ENCODE measurements around the gene TMEM138.

- no peak for TF ChIP-seq POLR2A (IDR thresholded peaks at IDR 0.05)
- TF ChIP-seq CTCF (IDR thresholded peaks at IDR 0.05), result no peak
Observed at GRCh38 chr11:61331651-61332050, 30.5 kb upstream of the TMEM138 start.

All from uterus (tissue), 2 donors.